ENCODE results near the gene SWAP70.

Gene SWAP70

GRCh38 chr11:9755561-9756185 is 91.8 kb downstream of the SWAP70 start:
- DNase-seq, result no peak

DNA sequence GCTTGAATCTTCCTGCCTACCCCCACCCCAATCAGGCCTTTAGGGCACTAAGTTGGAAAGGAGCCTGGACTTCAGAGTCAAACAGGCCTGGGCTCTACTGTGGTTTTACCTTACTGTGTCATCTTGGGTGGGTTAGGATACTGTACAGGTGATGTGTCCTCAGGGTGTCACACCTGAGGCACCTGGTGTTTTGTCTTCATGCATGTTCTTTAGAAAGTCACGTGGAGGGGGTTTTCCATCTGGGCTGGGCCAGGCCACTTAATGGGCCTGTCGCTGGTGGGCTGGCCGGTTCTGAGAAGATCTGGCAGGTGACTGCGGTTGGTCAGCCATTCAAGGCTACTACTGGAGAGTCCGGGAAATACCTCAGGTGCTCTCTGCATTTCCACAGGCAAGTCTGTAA is 92.6 kb downstream of the SWAP70 start:
- DNase-seq, result no peak

- DNase-seq, result no peak
Observed at GRCh38 chr11:9756878-9757277, 93.0 kb downstream of the SWAP70 start.

DNA sequence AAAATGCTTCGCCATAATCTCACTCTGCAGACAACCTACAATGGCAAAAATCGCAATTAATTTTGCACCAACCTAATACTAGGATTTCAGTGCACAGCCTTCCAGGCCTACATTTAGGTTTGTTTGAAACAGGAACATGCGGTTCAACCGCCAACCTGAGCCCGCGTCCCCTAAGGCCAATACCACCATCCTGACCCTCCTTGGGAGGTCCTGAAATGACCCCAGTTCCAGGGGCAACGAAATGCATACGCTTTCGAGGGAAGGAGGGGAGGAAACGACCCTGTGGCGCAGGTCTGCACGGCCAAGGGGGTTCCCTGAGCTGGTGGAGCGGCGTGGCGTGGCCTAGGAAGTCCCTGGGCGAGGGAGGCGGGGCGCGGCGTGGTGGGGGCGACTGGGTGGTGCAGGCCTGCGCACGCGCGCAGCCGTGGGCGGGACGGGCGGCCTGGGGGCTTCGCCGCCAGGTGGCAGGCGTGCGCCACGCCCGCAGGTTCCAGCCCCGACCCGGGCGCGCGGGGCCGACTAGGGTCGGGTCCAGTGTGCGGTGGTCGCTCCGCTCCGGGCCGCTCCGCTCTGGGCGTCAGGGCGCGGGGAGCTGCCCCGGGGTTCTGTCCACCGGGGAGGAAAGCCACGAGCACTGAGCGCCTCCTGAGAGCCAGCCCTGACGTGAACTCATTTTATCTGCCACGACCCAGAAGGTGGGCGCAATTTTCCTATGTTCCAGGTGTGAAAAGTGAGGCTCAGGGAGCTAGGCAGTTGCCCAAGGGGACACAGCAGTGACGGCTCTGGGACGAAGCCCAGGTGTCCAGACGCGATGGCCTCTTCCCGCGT is 94.1 kb downstream of the SWAP70 start:
- peak; percentile 94 for DNase-seq

DNA sequence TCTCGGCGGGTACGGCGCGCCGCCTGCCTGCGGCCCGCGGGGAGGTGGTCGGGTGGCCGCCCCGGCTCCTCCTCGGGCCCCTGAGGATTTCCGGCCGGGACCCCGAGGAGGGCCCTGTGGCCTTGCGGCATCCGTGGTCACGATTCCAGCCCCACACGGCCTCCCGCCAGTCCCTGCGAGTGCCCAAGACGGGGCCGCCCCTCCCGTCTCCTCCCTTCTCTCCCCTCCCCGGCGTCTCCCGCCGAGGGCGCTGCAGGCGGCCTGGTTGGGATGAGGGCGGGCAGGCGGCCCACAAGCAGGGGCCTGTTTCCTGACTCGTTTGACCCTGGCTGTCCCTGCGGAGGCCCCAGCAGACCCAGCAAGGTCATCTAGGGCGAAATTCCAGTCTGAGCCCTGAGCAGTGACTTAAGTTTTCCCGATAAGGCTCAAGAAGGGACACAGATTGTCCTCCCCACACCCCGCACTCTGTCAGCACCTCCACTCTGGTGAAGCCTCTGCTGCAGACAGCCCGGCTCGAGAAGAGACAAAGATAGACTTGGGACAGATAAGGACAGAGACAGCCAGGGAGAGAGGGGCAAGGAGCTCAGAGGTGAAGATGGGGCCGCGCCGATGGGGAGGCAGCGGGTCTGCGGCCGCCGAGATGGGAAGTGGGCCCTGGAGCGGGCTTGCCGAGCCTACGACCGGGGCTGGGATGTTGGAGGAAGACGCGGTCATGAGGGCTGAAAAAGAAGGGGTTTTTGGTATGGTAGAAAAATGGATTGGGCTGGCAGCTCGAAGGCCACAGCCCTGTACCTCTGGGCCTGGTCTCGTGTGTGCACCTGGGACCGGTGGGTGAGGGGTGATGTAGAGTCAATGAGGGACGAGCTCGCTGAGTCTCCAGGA is 95.0 kb downstream of the SWAP70 start:
- peak; percentile 72 for DNase-seq

- DNase-seq, result peak; percentile 96
Observed at GRCh38 chr11:9759519-9760192, 95.8 kb downstream of the SWAP70 start.

GRCh38 chr11:9760193-9760575 is 96.3 kb downstream of the SWAP70 start:
- DNase-seq, result no peak

- DNase-seq, result no peak
Observed at GRCh38 chr11:9761441-9761945, 97.6 kb downstream of the SWAP70 start.

- DNase-seq, result no peak
Observed at GRCh38 chr11:9762531-9762930, 98.7 kb downstream of the SWAP70 start.

DNA sequence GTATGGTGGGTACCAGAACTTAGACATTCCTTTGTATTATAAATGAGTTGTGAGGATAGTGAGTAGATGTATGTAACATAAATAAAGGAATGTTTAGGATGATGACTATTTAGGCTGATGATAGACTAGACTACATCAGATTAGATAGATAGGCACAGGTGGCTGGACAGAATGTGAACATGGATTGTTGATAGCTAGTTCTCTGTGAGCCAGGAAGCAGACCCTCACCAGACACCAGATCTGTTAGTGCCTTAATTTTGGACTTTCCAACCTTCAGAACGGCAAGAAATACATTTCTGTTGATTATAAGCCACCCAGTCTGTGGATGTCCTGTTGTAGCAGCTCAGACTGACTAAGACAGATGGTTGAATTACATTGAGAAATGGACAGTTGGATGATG is 99.4 kb downstream of the SWAP70 start:
- no peak for DNase-seq

- DNase-seq, result no peak
Observed at GRCh38 chr11:9765320-9766101, 101.6 kb downstream of the SWAP70 start.

- no peak for DNase-seq
Observed at GRCh38 chr11:9769621-9770020, 105.7 kb downstream of the SWAP70 start.

DNA sequence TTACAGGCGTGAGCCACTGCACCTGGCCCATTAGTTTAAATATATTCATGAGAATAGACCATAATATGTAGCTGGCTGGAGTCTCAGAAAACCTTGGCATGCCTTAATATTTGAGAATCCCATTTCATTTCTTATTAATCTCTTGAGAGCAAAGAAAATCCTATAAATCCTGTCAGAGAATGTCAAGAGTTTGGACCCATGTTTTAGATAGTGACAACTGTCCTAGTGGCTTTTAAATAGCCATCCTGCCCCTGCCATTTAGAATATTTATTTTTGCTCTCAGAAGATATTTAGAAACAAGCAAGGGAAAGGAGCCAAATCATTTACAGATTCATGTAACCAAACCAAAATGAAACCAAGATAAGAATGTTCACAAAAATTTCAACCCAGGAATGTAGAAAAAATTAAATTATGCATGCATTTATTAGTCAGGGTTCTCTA is 107.2 kb downstream of the SWAP70 start:
- DNase-seq, result no peak

DNA sequence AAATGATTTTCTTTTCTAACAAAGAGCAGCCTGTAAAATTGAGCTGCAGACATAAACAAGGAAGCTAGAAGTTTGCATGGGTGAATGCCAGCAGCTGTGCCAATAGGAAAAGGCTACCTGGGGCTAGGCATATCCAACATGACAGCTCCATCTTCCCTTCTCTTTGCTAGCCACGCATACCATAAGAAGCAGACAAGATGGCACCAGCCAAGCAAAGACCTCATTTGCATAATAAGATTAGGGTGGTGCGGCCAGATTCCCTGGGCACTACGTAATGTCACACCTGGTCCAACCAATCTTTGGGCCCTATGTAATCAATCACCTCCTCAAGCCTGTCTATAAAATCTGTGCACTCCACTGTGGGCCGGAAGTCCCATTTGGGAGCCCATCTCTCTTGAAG is 108.3 kb downstream of the SWAP70 start:
- DNase-seq, result no peak

DNA sequence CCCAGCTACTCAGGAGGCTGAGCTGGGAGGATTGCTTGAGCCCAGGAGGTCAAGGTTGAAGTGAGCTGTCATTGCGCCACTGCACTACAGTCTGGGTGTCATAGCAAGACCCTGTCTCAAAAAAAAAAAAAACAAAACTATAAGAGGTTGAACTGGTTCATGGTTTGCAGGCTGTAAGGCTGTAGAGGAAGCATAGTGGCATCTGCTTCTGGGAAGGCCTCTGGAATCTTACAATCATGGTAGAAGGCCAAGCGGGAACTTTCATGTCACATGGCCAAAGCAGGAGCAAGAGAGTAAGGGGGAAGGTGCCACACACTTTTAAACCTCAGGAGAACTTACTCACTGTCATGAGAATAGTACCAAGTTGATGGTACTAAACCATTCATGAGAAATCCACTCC is 109.6 kb downstream of the SWAP70 start:
- DNase-seq, result no peak

DNA sequence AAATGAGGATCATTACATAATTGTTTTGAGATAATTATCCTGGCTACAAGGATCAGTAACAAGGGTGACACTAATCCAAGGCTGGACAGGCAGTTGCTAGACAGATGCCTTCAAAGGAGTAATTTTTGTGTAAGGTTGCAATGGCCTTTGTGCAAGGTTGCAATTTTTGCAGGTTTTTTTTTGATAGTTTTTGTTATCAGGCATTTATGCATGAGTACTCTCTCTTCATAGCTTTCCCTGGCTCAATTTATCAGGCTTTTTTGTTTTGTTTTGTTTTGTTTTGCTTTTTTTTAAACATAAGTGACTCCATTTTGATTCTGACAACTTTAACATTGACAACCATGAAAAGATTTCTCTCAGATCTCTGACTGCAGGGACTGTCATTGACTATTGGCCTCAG is 110.2 kb downstream of the SWAP70 start:
- no peak for DNase-seq

DNA sequence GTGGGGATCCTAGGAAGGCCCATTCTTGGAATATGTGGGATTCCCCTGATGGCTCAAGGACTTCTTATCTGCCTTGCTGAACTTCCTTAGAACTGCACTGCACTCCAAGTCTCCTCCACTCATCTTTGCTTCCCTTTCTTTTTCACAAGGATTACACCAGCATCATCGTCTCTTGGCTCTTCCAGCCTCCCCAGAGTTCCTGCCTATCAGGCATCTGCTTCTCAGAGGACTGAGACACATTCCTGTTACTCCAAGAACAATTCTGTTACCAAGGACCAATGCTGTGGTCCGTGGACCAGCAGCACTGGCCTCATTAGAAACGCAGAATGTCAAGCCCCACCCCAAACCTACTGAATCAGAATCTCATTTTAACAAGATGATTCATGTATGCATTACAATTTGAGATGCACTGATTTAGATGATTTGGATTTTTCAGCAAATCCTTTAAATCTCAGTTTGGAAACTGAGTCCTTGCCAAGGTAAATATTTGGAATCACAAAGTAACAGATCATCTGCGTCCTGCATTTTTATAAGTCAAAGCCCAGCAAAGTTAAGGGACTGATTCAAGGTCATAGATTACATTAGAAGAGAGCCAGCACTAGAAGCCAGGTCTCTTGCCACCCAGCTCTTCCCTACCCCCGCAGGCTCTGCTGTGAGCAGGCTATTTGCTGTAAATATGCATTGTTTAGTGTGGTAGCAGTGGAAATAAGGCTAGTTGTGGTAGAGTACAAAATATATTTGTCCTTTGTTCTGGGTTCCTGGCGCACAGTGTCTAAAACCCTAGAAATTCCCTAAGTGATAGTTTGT is 110.9 kb downstream of the SWAP70 start:
- DNase-seq, result no peak

DNA sequence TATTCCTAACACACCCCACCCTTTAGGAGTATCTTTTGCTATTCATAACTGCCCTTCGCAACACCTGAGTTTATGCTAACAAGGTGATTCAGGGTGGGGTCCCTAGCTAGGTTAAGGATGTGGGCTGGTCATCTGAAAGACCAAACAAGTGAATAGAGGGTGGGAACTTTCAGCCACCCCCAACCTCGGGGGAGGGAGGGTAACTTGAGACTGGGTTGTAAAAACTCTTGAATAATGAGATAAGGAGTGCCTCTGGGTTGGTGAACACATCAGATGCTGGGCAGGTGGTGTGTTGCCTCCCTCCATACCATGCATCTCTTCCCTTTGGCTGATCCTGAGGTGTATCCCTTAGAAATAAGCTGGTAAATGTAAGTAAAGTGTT is 111.5 kb downstream of the SWAP70 start:
- no peak for DNase-seq

GRCh38 chr11:9776203-9776602 is 112.3 kb downstream of the SWAP70 start:
- no peak for DNase-seq

DNA sequence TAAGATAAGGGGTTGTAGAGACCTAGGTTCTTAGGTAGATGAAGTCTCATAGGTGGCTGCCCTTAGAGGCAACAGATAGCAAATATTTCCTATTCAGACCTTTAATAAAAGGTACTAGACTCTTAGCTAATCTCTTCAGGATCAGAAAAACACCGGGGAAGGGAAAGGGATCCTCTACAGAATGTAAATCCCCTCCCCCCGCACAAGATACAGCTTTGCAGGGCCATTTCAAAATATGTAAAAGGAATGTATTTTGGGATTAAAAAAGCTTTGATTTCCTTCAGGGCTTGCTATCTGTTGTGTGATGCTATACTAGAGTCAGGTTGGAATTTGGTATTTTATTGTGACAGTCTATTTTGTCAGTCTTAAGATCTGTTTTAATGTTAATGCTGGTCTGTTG is 113.2 kb downstream of the SWAP70 start:
- no peak for DNase-seq

DNA sequence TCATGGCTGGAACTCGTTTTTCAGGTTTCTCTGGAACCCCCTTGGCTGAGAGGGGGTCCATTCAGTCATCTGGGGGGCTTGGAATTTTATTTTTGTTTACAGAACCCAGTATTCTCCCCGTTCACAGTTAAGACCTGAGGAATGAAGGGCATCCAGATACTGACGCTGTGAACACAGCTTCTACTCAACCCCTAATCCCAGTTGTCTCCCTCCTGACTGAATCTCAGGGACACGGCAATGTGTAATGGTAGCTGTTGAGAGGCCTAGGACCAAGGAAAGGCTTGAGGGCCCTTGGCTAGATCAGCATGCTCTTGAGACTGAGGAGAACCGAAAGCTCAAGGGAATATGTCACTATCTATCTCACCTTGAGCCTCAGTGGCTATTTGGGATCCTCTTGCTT is 113.6 kb downstream of the SWAP70 start:
- DNase-seq, result no peak
